Measurements from ENCODE around the gene RPL14.

GRCh38 chr3:40445062-40445461 is 12.1 kb upstream of the RPL14 start:
- no peak for TF ChIP-seq CTCF (IDR thresholded peaks at IDR 0.05)
- TF ChIP-seq POLR2A (IDR thresholded peaks at IDR 0.05), result no peak

Measured in heart left ventricle (tissue), 13 donors.